OCI-LY1 (cell line): ENCODE measurements around the gene PDE3B.

ENCODE experiments used
- EZH2 ChIP-seq: fragments of 200-600 bp; sonication (generic), shearing (Covaris generic); IDR thresholded peaks from 2 replicates; pipeline ENCODE4 v1.8.0; 2017; ENCODE audit warnings: borderline replicate concordance, mixed run types, mild to moderate bottlenecking, antibody characterized with exemption, low read length, moderate library complexity, mixed read lengths
- TF ChIP-seq, protein P1 (sequence below): fragments of 200-600 bp; sonication (generic), shearing (Covaris generic); IDR thresholded peaks from 2 replicates; pipeline ENCODE4 v1.5.1; 2017; ENCODE audit warnings: mild to moderate bottlenecking, antibody characterized with exemption, low read length, moderate library complexity, mixed read lengths

DNA sequence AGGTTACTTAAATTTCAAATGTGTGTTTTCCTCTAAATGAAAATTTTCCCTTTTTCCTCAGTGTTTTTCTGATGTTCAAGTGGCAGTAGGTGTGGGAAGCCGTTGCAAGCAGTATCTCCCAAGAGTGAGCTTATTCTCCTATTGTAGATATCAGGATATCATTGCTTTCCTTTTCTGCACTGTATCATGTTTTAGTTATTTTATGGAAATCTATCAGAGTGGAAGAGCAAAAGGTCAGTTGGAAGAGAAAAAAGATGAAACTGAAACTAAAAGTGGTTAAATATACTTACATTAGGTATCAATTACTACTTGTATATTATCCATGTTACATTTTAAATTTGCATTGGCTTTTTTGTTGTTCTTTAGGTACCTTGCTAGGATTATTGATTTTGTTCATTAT, 57.0 kb downstream of the PDE3B start:
- TF ChIP-seq, protein P1, sequence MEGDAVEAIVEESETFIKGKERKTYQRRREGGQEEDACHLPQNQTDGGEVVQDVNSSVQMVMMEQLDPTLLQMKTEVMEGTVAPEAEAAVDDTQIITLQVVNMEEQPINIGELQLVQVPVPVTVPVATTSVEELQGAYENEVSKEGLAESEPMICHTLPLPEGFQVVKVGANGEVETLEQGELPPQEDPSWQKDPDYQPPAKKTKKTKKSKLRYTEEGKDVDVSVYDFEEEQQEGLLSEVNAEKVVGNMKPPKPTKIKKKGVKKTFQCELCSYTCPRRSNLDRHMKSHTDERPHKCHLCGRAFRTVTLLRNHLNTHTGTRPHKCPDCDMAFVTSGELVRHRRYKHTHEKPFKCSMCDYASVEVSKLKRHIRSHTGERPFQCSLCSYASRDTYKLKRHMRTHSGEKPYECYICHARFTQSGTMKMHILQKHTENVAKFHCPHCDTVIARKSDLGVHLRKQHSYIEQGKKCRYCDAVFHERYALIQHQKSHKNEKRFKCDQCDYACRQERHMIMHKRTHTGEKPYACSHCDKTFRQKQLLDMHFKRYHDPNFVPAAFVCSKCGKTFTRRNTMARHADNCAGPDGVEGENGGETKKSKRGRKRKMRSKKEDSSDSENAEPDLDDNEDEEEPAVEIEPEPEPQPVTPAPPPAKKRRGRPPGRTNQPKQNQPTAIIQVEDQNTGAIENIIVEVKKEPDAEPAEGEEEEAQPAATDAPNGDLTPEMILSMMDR: no peak
- no peak for TF ChIP-seq EZH2
